Liver (tissue), 9 donors: ENCODE measurements around the gene PHTF2. TPM values are rescaled to one million over a fixed set of nuclear protein-coding genes. Genes with fewer than 3 reads are reported as not detected.

Source experiments
- DNase-seq: peaks from one replicate; pipeline ENCODE4 v3.0.0-alpha.2; 2017; ENCODE audit warnings: low spot score
- H3K27ac ChIP-seq, 2 donors: one replicate each; pipeline ENCODE4 v1.7.0; 2013; ENCODE audit warnings: inconsistent platforms in 2 of 2, low read length in 2 of 2, control low read depth in 1 of 2, low read depth in 1 of 2, mild to moderate bottlenecking in 1 of 2
- H3K27me3 ChIP-seq, 4 donors: one replicate each; pipeline versions ENCODE4 v1.6.1 to v1.7.0; 2013; ENCODE audit warnings: low read length in 3 of 4, inconsistent platforms in 1 of 4, mild to moderate bottlenecking in 1 of 4, moderate library complexity in 1 of 4; ENCODE audit not compliant: control insufficient read depth in 4 of 4, insufficient read depth in 4 of 4
- H3K36me3 ChIP-seq, 4 donors: one replicate each; pipeline versions ENCODE4 v1.6.1 to v1.7.0; 2013; ENCODE audit warnings: low read length in 3 of 4, mild to moderate bottlenecking in 3 of 4, low read depth in 1 of 4, moderate library complexity in 1 of 4; ENCODE audit not compliant: control insufficient read depth in 4 of 4, insufficient read depth in 3 of 4
- H3K4me1 ChIP-seq, 4 donors: one replicate each; pipeline versions ENCODE4 v1.6.1 to v1.7.0; 2013; ENCODE audit warnings: low read length in 3 of 4, mild to moderate bottlenecking in 3 of 4, moderate library complexity in 1 of 4; ENCODE audit not compliant: control insufficient read depth in 4 of 4, insufficient read depth in 4 of 4
- H3K4me3 ChIP-seq, 3 donors: one replicate each; pipeline versions ENCODE4 v1.6.1 to v1.7.0; 2013; ENCODE audit warnings: low read length in 3 of 3, control low read depth in 1 of 3, low read depth in 1 of 3, mild to moderate bottlenecking in 1 of 3
- H3K9ac ChIP-seq, 2 donors: one replicate each; pipeline ENCODE4 v1.7.0; 2013; ENCODE audit warnings: low read length in 2 of 2, mild to moderate bottlenecking in 2 of 2, moderate library complexity in 2 of 2, control low read depth in 1 of 2, low read depth in 1 of 2
- H3K9me3 ChIP-seq, 4 donors: one replicate each; pipeline versions ENCODE4 v1.6.1 to v1.7.0; 2013; ENCODE audit warnings: low read length in 3 of 4; ENCODE audit not compliant: control insufficient read depth in 4 of 4
- ATF3 ChIP-seq: IDR thresholded peaks from 2 replicates; pipeline ENCODE4 v1.6.1; 2016; ENCODE audit warnings: antibody characterized with exemption
- CTCF ChIP-seq: fragments of 150-350 bp; IDR thresholded peaks from 2 replicates; pipeline ENCODE4 v1.5.1; 2017; ENCODE audit warnings: improper control_type of control experiment, low read depth, low read length; ENCODE audit not compliant: missing input control
- EGR1 ChIP-seq, 2 donors: IDR thresholded peaks; 2 replicates each; pipeline ENCODE4 v1.6.1; 2016 to 2018; ENCODE audit warnings: antibody characterized with exemption in 2 of 2, low read depth in 2 of 2
- FOXA1 ChIP-seq: IDR thresholded peaks from 2 replicates; pipeline ENCODE4 v1.6.1; 2016; ENCODE audit warnings: antibody characterized with exemption
- FOXA2 ChIP-seq: IDR thresholded peaks from 2 replicates; pipeline ENCODE4 v1.6.1; 2016; ENCODE audit warnings: antibody characterized with exemption
- GABPA ChIP-seq, 2 donors: IDR thresholded peaks in 1 of 2; conservative IDR thresholded peaks in 1 of 2; 2 replicates each; pipeline ENCODE4 v1.6.1; 2016; ENCODE audit warnings: antibody characterized with exemption in 2 of 2, mild to moderate bottlenecking in 1 of 2, moderate library complexity in 1 of 2
- HNF4A ChIP-seq, 2 donors: conservative IDR thresholded peaks; 2 replicates each; pipeline ENCODE4 v1.6.1; 2016; ENCODE audit warnings: antibody characterized with exemption in 2 of 2, mild to moderate bottlenecking in 2 of 2
- HNF4G ChIP-seq: IDR thresholded peaks from 2 replicates; pipeline ENCODE4 v1.6.1; 2016; ENCODE audit warnings: antibody characterized with exemption
- JUND ChIP-seq, 2 donors: IDR thresholded peaks; 2 replicates each; pipeline ENCODE4 v1.6.1; 2016; ENCODE audit warnings: antibody characterized with exemption in 2 of 2
- MAX ChIP-seq: IDR thresholded peaks from 2 replicates; pipeline ENCODE4 v1.6.1; 2016; ENCODE audit warnings: antibody characterized with exemption
- NR2F2 ChIP-seq: IDR thresholded peaks from 2 replicates; pipeline ENCODE4 v1.6.1; 2016; ENCODE audit warnings: antibody characterized with exemption
- RAD21 ChIP-seq, 2 donors: IDR thresholded peaks; 2 replicates each; pipeline ENCODE4 v1.6.1; 2016; ENCODE audit warnings: antibody characterized with exemption in 2 of 2, mild to moderate bottlenecking in 2 of 2
- REST ChIP-seq: IDR thresholded peaks from 2 replicates; pipeline ENCODE4 v1.6.1; 2016; ENCODE audit warnings: antibody characterized with exemption, mild to moderate bottlenecking
- RXRA ChIP-seq, 2 donors: IDR thresholded peaks; 2 replicates each; pipeline ENCODE4 v1.6.1; 2017 to 2018; ENCODE audit warnings: antibody characterized with exemption in 2 of 2, mild to moderate bottlenecking in 1 of 2
- SP1 ChIP-seq: IDR thresholded peaks from 2 replicates; pipeline ENCODE4 v1.6.1; 2018; ENCODE audit warnings: antibody characterized with exemption, mild to moderate bottlenecking
- TAF1 ChIP-seq: conservative IDR thresholded peaks from 2 replicates; pipeline ENCODE4 v1.6.1; 2016; ENCODE audit warnings: antibody characterized with exemption, mild to moderate bottlenecking
- YY1 ChIP-seq: IDR thresholded peaks from 2 replicates; pipeline ENCODE4 v1.6.1; 2016; ENCODE audit warnings: antibody characterized with exemption, mild to moderate bottlenecking
- ZBTB33 ChIP-seq: IDR thresholded peaks from 2 replicates; pipeline ENCODE4 v1.6.1; 2016; ENCODE audit warnings: antibody characterized with exemption
- WGBS: extraction: QIAGEN DNeasy Blood & Tissue Kit; methylation state at CpG from one replicate; pipeline ENCODE4 v1.1.7; 2013; 5-methylcytosine and 5-hydroxymethylcytosine counted together
- polyA plus RNA-seq, 2 donors: library from polyadenylated mRNA; stranded (reverse) in 1 of 2; unstranded in 1 of 2; fragments of 200-250 nt in 1 of 2; fragments of >200 nt in 1 of 2; fragmentation: Nextera tagmentation in 1 of 2; extraction: Ambion mirVana in 1 of 2; gene quantifications; one replicate each; pipeline versions ENCODE4 v1.2.1 to v1.2.3, GENCODE V29; 2013 to 2015
- total RNA-seq, 2 donors: library from RNA; depleted of rRNA; stranded (reverse); fragments of >200 nt; gene quantifications; one replicate each; pipeline ENCODE4 v1.2.3, GENCODE V29; 2014
- donor health status: healthy.
- donor health status: healthy.
- donor health status: healthy.
- donor health status: healthy.
- donor health status: healthy.

PHTF2 gene
- total and polyA plus RNA-seq, 4 donors, result 2.2 to 7.3 (median 4.7) TPM

- 95% methylated on average over 7 of the region's 7 CpGs for WGBS
- no peak overlapping the region for H3K9ac ChIP-seq
- no peak overlapping the region for H3K4me3 ChIP-seq
- peaks cover 0 to 6% (median under 1%) of the 10 kb centered on the region in 4 donors for H3K9me3 ChIP-seq
- H3K36me3 ChIP-seq, result peaks cover 0 to 2% (median under 1%) of the 10 kb centered on the region in 4 donors
- peaks cover 0 to 8% (median under 1%) of the 10 kb centered on the region in 4 donors for H3K4me1 ChIP-seq
- H3K27ac ChIP-seq, result no peak overlapping the region
- DNase-seq, result no peak
- no peak for TF ChIP-seq TAF1
- no peak for TF ChIP-seq RXRA (IDR thresholded peaks at IDR 0.05)
- no peak for TF ChIP-seq YY1
- no peak for TF ChIP-seq NR2F2
- TF ChIP-seq HNF4A (conservative IDR thresholded peaks at IDR 0.05), result no peak
- TF ChIP-seq REST, result no peak
- no peak for TF ChIP-seq EGR1 (IDR thresholded peaks at IDR 0.05; ENCODE audit: low read depth in 2 of 2)
- no peak for TF ChIP-seq ZBTB33
- no peak for TF ChIP-seq FOXA1
- no peak for TF ChIP-seq HNF4G
- no peak for TF ChIP-seq FOXA2
- no peak for TF ChIP-seq JUND (IDR thresholded peaks at IDR 0.05)
- no peak for TF ChIP-seq ATF3
- no peak for TF ChIP-seq RAD21 (IDR thresholded peaks at IDR 0.05)
- no peak for TF ChIP-seq GABPA (IDR thresholded peaks at IDR 0.05 in 1 of 2, conservative IDR thresholded peaks at IDR 0.05 in 1 of 2)
- TF ChIP-seq CTCF, result no peak
- TF ChIP-seq SP1, result no peak
- no peak for TF ChIP-seq MAX
- no peaks in the 10 kb centered on the region for H3K27me3 ChIP-seq
Observed at GRCh38 chr7:77859343-77859742, 60.8 kb downstream of the PHTF2 start.
